Measurements from ENCODE around the gene ALDH1L1.

- no peak for TF ChIP-seq JUN (CRISPR knock-in tag; IDR thresholded peaks at IDR 0.05)
- no peak for TF ChIP-seq NFATC4 (CRISPR knock-in tag; IDR thresholded peaks at IDR 0.05)
- no peak for TF ChIP-seq CTCF (IDR thresholded peaks at IDR 0.05)
- TF ChIP-seq CDX4 (CRISPR knock-in tag; IDR thresholded peaks at IDR 0.05; ENCODE audit: borderline replicate concordance) = no peak
- no peak for TF ChIP-seq NR1H2 (CRISPR knock-in tag; IDR thresholded peaks at IDR 0.05)
- TF ChIP-seq ZBTB21 (CRISPR knock-in tag; IDR thresholded peaks at IDR 0.05; ENCODE audit: borderline replicate concordance) = no peak
- TF ChIP-seq ATF2 (CRISPR knock-in tag; IDR thresholded peaks at IDR 0.05; ENCODE audit: borderline replicate concordance, low read depth) = no peak
- no peak for TF ChIP-seq PRDM15 (CRISPR knock-in tag; IDR thresholded peaks at IDR 0.05)
- TF ChIP-seq MXD4 (CRISPR knock-in tag; IDR thresholded peaks at IDR 0.05; ENCODE audit: borderline replicate concordance) = no peak
- no peak for TF ChIP-seq MAX (CRISPR knock-in tag; IDR thresholded peaks at IDR 0.05)
- TF ChIP-seq ZNF317 (CRISPR knock-in tag; IDR thresholded peaks at IDR 0.05; ENCODE audit: borderline replicate concordance, low read depth) = no peak
- TF ChIP-seq ATF6 (CRISPR knock-in tag; IDR thresholded peaks at IDR 0.05) = no peak
- no peak for TF ChIP-seq NR2C2 (CRISPR knock-in tag; IDR thresholded peaks at IDR 0.05)
Measured at GRCh38 chr3:126158912-126159454, 21.4 kb downstream of the ALDH1L1 start.
